Kidney (tissue), 14 donors: ENCODE results near the gene ETV6. TPM values are rescaled to one million over a fixed set of nuclear protein-coding genes. Genes with fewer than 3 reads are reported as not detected.

ENCODE experiments used
- DNase-seq, 5 donors: peaks; one replicate each; pipeline ENCODE4 v3.0.0-alpha.2; 2013 to 2020
- FAIRE-seq: peaks from 2 replicates; lab custom pipeline; 2012; peaks lifted over from hg19 to GRCh38; lab: Jason Lieb, UNC
- H3K27ac ChIP-seq, 2 donors: one replicate each; pipeline ENCODE4 v1.7.0; 2013; ENCODE audit warnings: low read depth in 2 of 2, low read length in 2 of 2, inconsistent platforms in 1 of 2
- H3K27me3 ChIP-seq: one replicate; pipeline ENCODE4 v1.7.1; 2013; ENCODE audit warnings: low read length, inconsistent platforms; ENCODE audit not compliant: control insufficient read depth, insufficient read depth
- H3K36me3 ChIP-seq, 3 donors: one replicate each; pipeline versions ENCODE4 v1.7.0 to v1.7.1; 2013; ENCODE audit warnings: low read length in 3 of 3, control low read depth in 1 of 3, inconsistent platforms in 1 of 3; ENCODE audit not compliant: insufficient read depth in 3 of 3, control insufficient read depth in 2 of 3
- H3K4me1 ChIP-seq, 3 donors: one replicate each; pipeline versions ENCODE4 v1.7.0 to v1.7.1; 2013; ENCODE audit warnings: low read length in 3 of 3, inconsistent platforms in 1 of 3, low read depth in 1 of 3; ENCODE audit not compliant: control insufficient read depth in 2 of 3, insufficient read depth in 2 of 3
- H3K4me3 ChIP-seq, 3 donors: one replicate each; pipeline versions ENCODE4 v1.7.0 to v1.8.1; 2013; ENCODE audit warnings: low read length in 3 of 3, control low read depth in 1 of 3, inconsistent platforms in 1 of 3
- H3K9ac ChIP-seq, 3 donors: one replicate each; pipeline versions ENCODE4 v1.7.0 to v1.7.1; 2013; ENCODE audit warnings: low read length in 3 of 3, control low read depth in 1 of 3, inconsistent platforms in 1 of 3
- H3K9me3 ChIP-seq, 3 donors: one replicate each; pipeline versions ENCODE4 v1.7.0 to v1.7.1; 2013; ENCODE audit warnings: low read length in 3 of 3, control low read depth in 1 of 3, inconsistent platforms in 1 of 3; ENCODE audit not compliant: control insufficient read depth in 2 of 3, insufficient read depth in 1 of 3
- CTCF ChIP-seq: IDR thresholded peaks from 3 replicates; pipeline ENCODE4 v1.5.1; 2012; ENCODE audit warnings: mild to moderate bottlenecking, moderate library complexity, borderline replicate concordance; ENCODE audit not compliant: insufficient read depth; ENCODE audit errors: extremely low read depth
- intact Hi-C: fragments of 100-400 bp; cut with DNase I; formaldehyde crosslinking; loops from one replicate; pipeline ENCODE4 v1.11.1; 2022
- polyA plus RNA-seq: library from polyadenylated mRNA; stranded (reverse); fragments of 350-450 nt; fragmentation: Illumina TruSeq; extraction: RNeasy Lipid Tissue Mini Kit (QIAGEN cat#74804); gene quantifications from one replicate; pipeline ENCODE4 v1.2.3, GENCODE V29; 2014; ENCODE audit warnings: low read depth, low replicate concordance; ENCODE audit not compliant: insufficient read depth
- total RNA-seq: library from RNA; stranded (reverse); fragmentation: NEBNext Ultra II Directional; extraction: Animal tissue kit (Norgen Biotek cat#: 25700); gene quantifications from one replicate; pipeline ENCODE4 v1.2.1, GENCODE V29; 2021
- donor health status: control.
- donor health status: control.
- donor health status: control.
- donor health status: control.
- donor health status: control.
- donor health status: DM: yes; HTN: yes; CAD: no.
- donor health status: Normal renal cell carcinoma (clear cell type).

ETV6 gene
- total and polyA plus RNA-seq, 2 donors from 2014 or later = 5.2 to 59.8 TPM

DNA sequence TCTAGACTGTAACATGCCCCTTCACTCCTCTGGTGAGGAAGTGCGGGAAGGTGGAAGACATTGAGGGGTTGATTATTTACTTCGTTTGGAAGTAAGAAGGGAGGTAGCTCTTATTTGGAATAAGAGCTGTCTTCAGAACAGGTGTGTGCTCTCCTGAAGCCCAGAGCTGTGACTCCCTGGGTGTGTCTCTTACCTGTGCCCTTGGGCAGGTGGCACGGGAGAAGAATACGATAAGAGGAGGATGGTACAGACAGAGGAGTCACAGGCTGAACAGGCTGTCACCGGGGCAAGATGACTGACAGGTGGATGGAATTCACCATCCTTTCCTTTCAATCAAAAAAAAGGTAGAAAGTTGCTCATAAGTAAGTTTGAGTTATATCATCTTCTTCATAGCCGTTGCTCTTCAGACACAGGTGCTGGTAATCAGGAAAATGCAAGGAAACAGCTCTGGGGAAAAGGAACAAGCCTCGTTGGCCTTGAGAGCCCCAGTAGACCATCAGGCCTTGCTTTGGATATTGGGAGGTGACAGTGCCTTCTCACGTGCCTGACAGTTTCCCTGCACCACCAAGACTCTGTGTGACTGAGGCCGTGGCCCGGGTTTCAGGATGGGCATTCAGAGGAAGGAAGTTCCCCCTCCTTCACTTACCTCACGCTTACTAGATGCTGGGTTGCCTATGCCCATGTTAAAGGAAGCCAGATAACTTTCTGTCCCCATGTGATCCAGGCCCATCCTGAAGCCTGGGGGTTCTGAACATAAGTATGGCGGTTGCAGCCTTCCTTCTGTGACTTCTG lies 120.4 kb downstream of the ETV6 start:
- Histone ChIP-seq H3K4me1 (peaks cover 3 to 12% (median 5%) of the 10 kb centered on the region in 3 donors), H3K27me3 (no peaks in the 10 kb centered on the region), H3K9me3 (no peaks in the 10 kb centered on the region), H3K9ac (no peak overlapping the region), H3K4me3 (no peak overlapping the region), H3K27ac (no peak overlapping the region), H3K36me3 (no peaks in the 10 kb centered on the region)
- TF ChIP-seq CTCF = no peak
- intact Hi-C loops = no loop called here
- DNase-seq (no peak), FAIRE-seq (no peak)

DNA sequence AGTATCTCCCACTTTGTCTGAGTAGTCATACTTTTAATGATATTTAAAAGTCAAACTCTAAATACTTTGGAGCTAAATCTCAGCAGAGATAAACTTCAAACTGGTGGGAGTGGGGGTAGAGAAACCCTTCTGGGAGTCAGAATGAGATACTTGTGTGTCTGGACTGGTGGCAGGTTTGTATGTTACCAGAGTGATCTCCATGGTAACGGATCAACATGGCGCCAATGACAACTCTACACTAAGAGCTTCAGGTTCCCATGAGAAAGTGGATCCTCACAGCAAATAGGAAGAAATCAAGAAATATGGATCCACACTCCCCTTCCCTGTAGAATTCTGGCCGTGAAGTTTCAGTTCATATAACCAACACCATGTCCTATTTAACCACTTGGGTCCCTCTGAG lies 121.9 kb downstream of the ETV6 start:
- FAIRE-seq (no peak), DNase-seq (peak in 1 of 5 donors; percentile 29)
- H3K4me1 ChIP-seq = peaks cover 0 to 12% (median 3%) of the 10 kb centered on the region in 3 donors
- H3K9me3 ChIP-seq = no peaks in the 10 kb centered on the region
- no peak overlapping the region for H3K27ac ChIP-seq
- H3K9ac ChIP-seq = no peak overlapping the region
- no peak for TF ChIP-seq CTCF
- intact Hi-C loops = no loop called here
- no peaks in the 10 kb centered on the region for H3K36me3 ChIP-seq
- no peak overlapping the region for H3K4me3 ChIP-seq
- H3K27me3 ChIP-seq = no peaks in the 10 kb centered on the region

- H3K36me3 ChIP-seq = no peaks in the 10 kb centered on the region
- no peaks in the 10 kb centered on the region for H3K9me3 ChIP-seq
- no peak for DNase-seq
- intact Hi-C loops = no loop called here
- no peak overlapping the region for H3K4me3 ChIP-seq
- no peak for TF ChIP-seq CTCF
- H3K4me1 ChIP-seq = peaks cover 0 to 12% (median 3%) of the 10 kb centered on the region in 3 donors
- no peaks in the 10 kb centered on the region for H3K27me3 ChIP-seq
- H3K9ac ChIP-seq = no peak overlapping the region
- no peak for FAIRE-seq
- no peak overlapping the region for H3K27ac ChIP-seq
These were observed 122.5 kb downstream of the ETV6 start for GRCh38 chr12:11771895-11772502.
